GM12878 (cell line): ENCODE measurements around the gene APOBEC3H. TPM values are rescaled to one million over a fixed set of nuclear protein-coding genes. Genes with fewer than 3 reads are reported as not detected.
A peak's percentile ranks its signal among the peaks of the same experiment; 100 is the strongest.

Experiments
- ATAC-seq: fragments of 200-7000 bp; cut with Tn5 transposase; 3 replicates; pipeline ENCODE4 v1.9.1; 2020; ENCODE audit warnings: mild to moderate bottlenecking, moderate library complexity
- BruUV-seq: library from RNA; stranded (reverse); fragments of 400-500 nt; replicated peaks from 2 replicates; lab custom pipeline; 2021; lab: Mats Ljungman, UMichigan
- CTCF ChIA-PET: fragments of 300-600 bp; sonication (Branson Sonifier 250); formaldehyde crosslinking; extraction: SDS; loops from one replicate; lab custom pipeline; 2021; ENCODE audit warnings: inconsistent platforms; lab: Yijun Ruan, JAX
- POLR2A ChIA-PET: fragments of 350-600 bp; formaldehyde crosslinking; extraction: SDS; loops from one replicate; lab custom pipeline; 2021; ENCODE audit warnings: inconsistent platforms; lab: Charles Lee
- RAD21 ChIA-PET: fragments of 300-600 bp; sonication (Branson Sonifier 250); formaldehyde crosslinking; loops from one replicate; lab custom pipeline; 2023; ENCODE audit warnings: antibody characterized with exemption; ENCODE audit not compliant: unreplicated experiment; lab: Charles Lee
- SMC1A ChIA-PET: fragments of 300-600 bp; sonication (Branson Sonifier 250); formaldehyde crosslinking; loops from one replicate; lab custom pipeline; 2023; ENCODE audit not compliant: unreplicated experiment, uncharacterized antibody; lab: Charles Lee
- DNase-seq: peaks from one replicate; pipeline ENCODE4 v3.0.0-alpha.2; 2011; ENCODE audit warnings: low read depth, low spot score
- FAIRE-seq: peaks from 3 replicates; lab custom pipeline; 2011; peaks lifted over from hg19 to GRCh38; lab: Jason Lieb, UNC
- H2AFZ ChIP-seq: 2 replicates; pipeline ENCODE4 v1.6.0; 2011; ENCODE audit warnings: low read depth, low read length, control low read depth; ENCODE audit not compliant: control insufficient read depth
- H3K27ac ChIP-seq: 2 replicates; pipeline ENCODE4 v1.5.1; 2011; ENCODE audit warnings: control low read depth; ENCODE audit not compliant: control insufficient read depth, insufficient read depth
- H3K27me3 ChIP-seq, 2 experiments: replicated peaks in 1 of 2; 2 replicates each; pipeline versions ENCODE4 v1.6.0 to v1.6.1; 2011; ENCODE audit warnings: low read length in 1 of 2; ENCODE audit not compliant: control insufficient read depth in 2 of 2, insufficient read depth in 2 of 2
- H3K36me3 ChIP-seq, 2 experiments: 2 replicates each; pipeline ENCODE4 v1.5.1; 2011; ENCODE audit warnings: low read length in 1 of 2; ENCODE audit not compliant: control insufficient read depth in 2 of 2, insufficient read depth in 2 of 2
- H3K4me1 ChIP-seq: 2 replicates; pipeline ENCODE4 v1.6.1; 2011; ENCODE audit warnings: mild to moderate bottlenecking, low read length, moderate library complexity, mixed read lengths; ENCODE audit not compliant: control insufficient read depth, insufficient read depth
- H3K4me2 ChIP-seq: 2 replicates; pipeline ENCODE4 v1.6.0; 2011; ENCODE audit warnings: control low read depth; ENCODE audit not compliant: control insufficient read depth, insufficient read depth
- H3K4me3 ChIP-seq: fragments of 200-600 bp; sonication (generic); 2 replicates; pipeline ENCODE4 v1.5.1; 2016
- H3K79me2 ChIP-seq: 2 replicates; pipeline ENCODE4 v1.6.0; 2011; ENCODE audit warnings: low read length; ENCODE audit not compliant: control insufficient read depth, insufficient read depth
- H3K9ac ChIP-seq: 2 replicates; pipeline ENCODE4 v1.8.0; 2011; ENCODE audit warnings: low read length, control low read depth, mixed read lengths; ENCODE audit not compliant: control insufficient read depth, insufficient read depth
- H3K9me3 ChIP-seq: replicated peaks from 3 replicates; pipeline ENCODE4 v1.5.1; 2011; ENCODE audit warnings: mild to moderate bottlenecking, low read length; ENCODE audit not compliant: control insufficient read depth, insufficient read depth
- H4K20me1 ChIP-seq: 2 replicates; pipeline ENCODE4 v1.6.0; 2011; ENCODE audit not compliant: control insufficient read depth, insufficient read depth
- CEBPB ChIP-seq, 2 experiments: fragments of 150-350 bp in 1 of 2; IDR thresholded peaks; 2 replicates each; pipeline ENCODE4 v1.6.1; 2012 to 2014; ENCODE audit warnings: low read depth in 2 of 2, low read length in 2 of 2, borderline replicate concordance in 1 of 2, inconsistent platforms in 1 of 2
- FOS ChIP-seq: IDR thresholded peaks from 3 replicates; pipeline ENCODE4 v1.6.1; 2011; ENCODE audit warnings: borderline replicate concordance; ENCODE audit not compliant: insufficient read length; ENCODE audit errors: extremely low read depth
- JUND ChIP-seq: IDR thresholded peaks from 2 replicates; pipeline ENCODE4 v1.6.1; 2012; ENCODE audit warnings: low read depth, mild to moderate bottlenecking, low read length, improper control_type of control experiment, moderate library complexity
- KLF5 ChIP-seq: fragments of 450-650 bp; IDR thresholded peaks from 2 replicates; pipeline ENCODE4 v1.6.1; 2014; ENCODE audit warnings: mild to moderate bottlenecking; ENCODE audit not compliant: partially characterized antibody
- NBN ChIP-seq: fragments of 450-650 bp; IDR thresholded peaks from 2 replicates; pipeline ENCODE4 v1.6.1; 2016
- NFIC ChIP-seq: IDR thresholded peaks from 2 replicates; pipeline ENCODE4 v1.6.1; 2012; ENCODE audit warnings: low read depth, mild to moderate bottlenecking, inconsistent platforms, low read length, moderate library complexity
- NR2C2 ChIP-seq: IDR thresholded peaks from 2 replicates; pipeline ENCODE4 v1.6.1; 2011; ENCODE audit warnings: borderline replicate concordance, low read depth; ENCODE audit not compliant: control insufficient read depth, insufficient read length
- PAX8 ChIP-seq: fragments of 450-650 bp; IDR thresholded peaks from 2 replicates; pipeline ENCODE4 v1.6.1; 2017; ENCODE audit warnings: mild to moderate bottlenecking, moderate library complexity
- POLR2AphosphoS2 ChIP-seq: IDR thresholded peaks from 2 replicates; pipeline ENCODE4 v1.6.1; 2011; ENCODE audit warnings: low read depth, mild to moderate bottlenecking, low read length, improper control_type of control experiment, moderate library complexity
- RFX5 ChIP-seq: IDR thresholded peaks from 2 replicates; pipeline ENCODE4 v1.6.1; 2011; ENCODE audit warnings: low read depth, low read length, improper control_type of control experiment
- TAF1 ChIP-seq: IDR thresholded peaks from 2 replicates; pipeline ENCODE4 v1.6.1; 2011; ENCODE audit warnings: mild to moderate bottlenecking, low read depth, low read length, borderline replicate concordance
- TCF12 ChIP-seq: IDR thresholded peaks from 2 replicates; pipeline ENCODE4 v1.6.1; 2011; ENCODE audit warnings: low read depth, mild to moderate bottlenecking, low read length
- YY1 ChIP-seq: IDR thresholded peaks from 2 replicates; pipeline ENCODE4 v1.6.1; 2011; ENCODE audit warnings: low read depth, mild to moderate bottlenecking, low read length
- WGBS: methylation state at CpG from one replicate; pipeline ENCODE4 v1.1.6; 2016; ENCODE audit warnings: low lambda C conversion rate; ENCODE audit not compliant: insufficient replicate concordance, insufficient coverage; ENCODE audit errors: missing lambda C conversion rate; 5-methylcytosine and 5-hydroxymethylcytosine counted together
- in situ Hi-C: fragments of 300-500 bp; cut with MboI; formaldehyde crosslinking; loops from 9 replicates; pipeline ENCODE4 v1.14.3; 2018; ENCODE audit warnings: mixed read lengths
- intact Hi-C: fragments of 100-400 bp; cut with micrococcal nuclease; formaldehyde crosslinking; loops from one replicate; pipeline ENCODE4 v1.14.2; 2022; ENCODE audit not compliant: unreplicated experiment
- polyA plus RNA-seq, 11 experiments: library from polyadenylated mRNA; depleted of rRNA in 4 of 11; unstranded in 6 of 11; stranded (reverse) in 5 of 11; fragments of >200 nt; fragmentation: Nextera tagmentation in 4 of 11; fragmentation: Illumina TruSeq in 1 of 11; extraction: Ambion mirVana in 4 of 11; extraction: Trizol in 1 of 11; gene quantifications; 1 replicate in 1 of 11; 2 replicates in 10 of 11; pipeline versions ENCODE4 v1.2.1 to v1.2.3, GENCODE V29; 2011 to 2016; ENCODE audit warnings: inconsistent platforms in 2 of 11, missing spikeins in 2 of 11, low read depth in 1 of 11
- total RNA-seq, 4 experiments: library from RNA; depleted of rRNA in 3 of 4; stranded (reverse); fragments of >200 nt in 3 of 4; fragmentation: Illumina TruSeq in 1 of 4; extraction: Trizol in 1 of 4; gene quantifications; 2 replicates each; pipeline versions ENCODE4 v1.2.1 to v1.2.3, GENCODE V29; 2013 to 2021
- TF ChIP-seq, protein P1 (sequence below): fragments of 450-650 bp; IDR thresholded peaks from 2 replicates; pipeline ENCODE4 v1.6.1; 2016; ENCODE audit warnings: mild to moderate bottlenecking
- TF ChIP-seq, protein P2 (sequence below): fragments of 450-650 bp; IDR thresholded peaks from 2 replicates; pipeline ENCODE4 v1.6.1; 2014; ENCODE audit warnings: mild to moderate bottlenecking
- TF ChIP-seq, protein P3 (sequence below): fragments of 450-650 bp; IDR thresholded peaks from 2 replicates; pipeline ENCODE4 v1.6.1; 2016; ENCODE audit warnings: mild to moderate bottlenecking
- TF ChIP-seq, protein P4 (sequence below): fragments of 450-650 bp; IDR thresholded peaks from 2 replicates; pipeline ENCODE4 v1.6.1; 2017; ENCODE audit warnings: mild to moderate bottlenecking, moderate library complexity

Gene APOBEC3H
- total and polyA plus RNA-seq, 10 of the 15 experiments (the other 5 are each of a cell fraction or from before 2014, with no cell fraction given) = 7.5 to 23.0 (median 14.8) TPM

DNA sequence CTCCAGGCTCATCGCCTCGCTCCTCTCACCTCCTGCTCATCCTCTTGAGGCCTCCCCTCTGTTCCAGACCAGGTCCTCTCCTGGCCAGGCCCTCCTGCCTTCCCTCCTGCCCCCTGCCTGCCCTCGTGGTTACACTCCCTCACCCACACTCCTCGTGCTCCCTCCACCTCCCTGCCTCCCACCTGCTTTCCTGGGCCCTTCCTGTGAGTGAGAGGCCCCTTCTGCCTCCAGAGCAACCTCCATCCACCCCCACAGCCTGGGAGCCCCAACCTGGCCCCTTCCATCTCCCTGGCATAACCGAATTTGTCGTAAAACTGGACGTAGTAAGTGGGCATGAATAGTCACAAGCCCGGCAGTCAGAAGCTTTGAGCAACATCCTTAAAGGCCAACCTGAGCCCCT is 15.4 kb upstream of the APOBEC3H start:
- RAD21 ChIA-PET = interaction anchor here (1.1 to 7.0 kb wide), 3 partner anchors 17 to 34 kb away, joined by 3 to 57 read pairs (median 7); partner anchors contain the start of gene APOBEC3H
- in situ Hi-C loops (no loop called here), intact Hi-C loops (loop anchor here (2.0 kb wide), 1 partner anchor 17 kb away; no protein-coding TSS in a partner anchor)
- DNase-seq (no peak), FAIRE-seq (no peak), ATAC-seq (no peak)
- CTCF ChIA-PET = interaction anchor here (1.7 to 3.1 kb wide), 2 partner anchors 17 to 212 kb away, joined by 6 to 15 read pairs; no protein-coding TSS in a partner anchor
- SMC1A ChIA-PET = interaction anchor here (1.0 to 2.0 kb wide), 4 partner anchors 27 to 36 kb away, joined by 3 to 10 read pairs (median 5); no protein-coding TSS in a partner anchor
- no peaks in the 10 kb centered on the region for H3K9me3 ChIP-seq
- POLR2A ChIA-PET = interaction anchor here (0.6 to 4.8 kb wide), 4 partner anchors 8 to 331 kb away, joined by 3 to 44 read pairs (median 10); partner anchors contain the start of gene APOBEC3H
- no peaks in the 10 kb centered on the region for H3K27me3 ChIP-seq
- no peak overlapping the region for H3K4me3 ChIP-seq
- no peak overlapping the region for H3K9ac ChIP-seq
- H3K36me3 ChIP-seq = peaks cover 1 to 6% of the 10 kb centered on the region in 2 experiments; a peak in 2 of 4 replicates
- H3K79me2 ChIP-seq = peaks cover 34% of the 10 kb centered on the region
- peak overlapping the region; percentile 75; the same call in 1 of the 2 replicates for H3K4me2 ChIP-seq
- no peaks in the 10 kb centered on the region for H4K20me1 ChIP-seq
- no peak overlapping the region for H2AFZ ChIP-seq
- no peak for TF ChIP-seq PAX8
- no peak for TF ChIP-seq CEBPB (IDR thresholded peaks at IDR 0.05; ENCODE audit: borderline replicate concordance in 1 of 2, low read depth in 2 of 2, low read length in 2 of 2)
- TF ChIP-seq NBN = no peak
- TF ChIP-seq, protein P1, sequence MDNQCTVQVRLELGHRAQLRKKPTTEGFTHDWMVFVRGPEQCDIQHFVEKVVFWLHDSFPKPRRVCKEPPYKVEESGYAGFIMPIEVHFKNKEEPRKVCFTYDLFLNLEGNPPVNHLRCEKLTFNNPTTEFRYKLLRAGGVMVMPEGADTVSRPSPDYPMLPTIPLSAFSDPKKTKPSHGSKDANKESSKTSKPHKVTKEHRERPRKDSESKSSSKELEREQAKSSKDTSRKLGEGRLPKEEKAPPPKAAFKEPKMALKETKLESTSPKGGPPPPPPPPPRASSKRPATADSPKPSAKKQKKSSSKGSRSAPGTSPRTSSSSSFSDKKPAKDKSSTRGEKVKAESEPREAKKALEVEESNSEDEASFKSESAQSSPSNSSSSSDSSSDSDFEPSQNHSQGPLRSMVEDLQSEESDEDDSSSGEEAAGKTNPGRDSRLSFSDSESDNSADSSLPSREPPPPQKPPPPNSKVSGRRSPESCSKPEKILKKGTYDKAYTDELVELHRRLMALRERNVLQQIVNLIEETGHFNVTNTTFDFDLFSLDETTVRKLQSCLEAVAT = no peak
- TF ChIP-seq YY1 = no peak
- TF ChIP-seq, protein P2, sequence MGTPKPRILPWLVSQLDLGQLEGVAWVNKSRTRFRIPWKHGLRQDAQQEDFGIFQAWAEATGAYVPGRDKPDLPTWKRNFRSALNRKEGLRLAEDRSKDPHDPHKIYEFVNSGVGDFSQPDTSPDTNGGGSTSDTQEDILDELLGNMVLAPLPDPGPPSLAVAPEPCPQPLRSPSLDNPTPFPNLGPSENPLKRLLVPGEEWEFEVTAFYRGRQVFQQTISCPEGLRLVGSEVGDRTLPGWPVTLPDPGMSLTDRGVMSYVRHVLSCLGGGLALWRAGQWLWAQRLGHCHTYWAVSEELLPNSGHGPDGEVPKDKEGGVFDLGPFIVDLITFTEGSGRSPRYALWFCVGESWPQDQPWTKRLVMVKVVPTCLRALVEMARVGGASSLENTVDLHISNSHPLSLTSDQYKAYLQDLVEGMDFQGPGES = no peak
- TF ChIP-seq KLF5 = no peak
- no peak for TF ChIP-seq POLR2AphosphoS2
- TF ChIP-seq RFX5 = no peak
- no peak for TF ChIP-seq JUND
- TF ChIP-seq NFIC = no peak
- TF ChIP-seq TAF1 = no peak
- no peak for TF ChIP-seq NR2C2
- TF ChIP-seq, protein P3, sequence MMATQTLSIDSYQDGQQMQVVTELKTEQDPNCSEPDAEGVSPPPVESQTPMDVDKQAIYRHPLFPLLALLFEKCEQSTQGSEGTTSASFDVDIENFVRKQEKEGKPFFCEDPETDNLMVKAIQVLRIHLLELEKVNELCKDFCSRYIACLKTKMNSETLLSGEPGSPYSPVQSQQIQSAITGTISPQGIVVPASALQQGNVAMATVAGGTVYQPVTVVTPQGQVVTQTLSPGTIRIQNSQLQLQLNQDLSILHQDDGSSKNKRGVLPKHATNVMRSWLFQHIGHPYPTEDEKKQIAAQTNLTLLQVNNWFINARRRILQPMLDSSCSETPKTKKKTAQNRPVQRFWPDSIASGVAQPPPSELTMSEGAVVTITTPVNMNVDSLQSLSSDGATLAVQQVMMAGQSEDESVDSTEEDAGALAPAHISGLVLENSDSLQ = no peak
- TF ChIP-seq, protein P4, sequence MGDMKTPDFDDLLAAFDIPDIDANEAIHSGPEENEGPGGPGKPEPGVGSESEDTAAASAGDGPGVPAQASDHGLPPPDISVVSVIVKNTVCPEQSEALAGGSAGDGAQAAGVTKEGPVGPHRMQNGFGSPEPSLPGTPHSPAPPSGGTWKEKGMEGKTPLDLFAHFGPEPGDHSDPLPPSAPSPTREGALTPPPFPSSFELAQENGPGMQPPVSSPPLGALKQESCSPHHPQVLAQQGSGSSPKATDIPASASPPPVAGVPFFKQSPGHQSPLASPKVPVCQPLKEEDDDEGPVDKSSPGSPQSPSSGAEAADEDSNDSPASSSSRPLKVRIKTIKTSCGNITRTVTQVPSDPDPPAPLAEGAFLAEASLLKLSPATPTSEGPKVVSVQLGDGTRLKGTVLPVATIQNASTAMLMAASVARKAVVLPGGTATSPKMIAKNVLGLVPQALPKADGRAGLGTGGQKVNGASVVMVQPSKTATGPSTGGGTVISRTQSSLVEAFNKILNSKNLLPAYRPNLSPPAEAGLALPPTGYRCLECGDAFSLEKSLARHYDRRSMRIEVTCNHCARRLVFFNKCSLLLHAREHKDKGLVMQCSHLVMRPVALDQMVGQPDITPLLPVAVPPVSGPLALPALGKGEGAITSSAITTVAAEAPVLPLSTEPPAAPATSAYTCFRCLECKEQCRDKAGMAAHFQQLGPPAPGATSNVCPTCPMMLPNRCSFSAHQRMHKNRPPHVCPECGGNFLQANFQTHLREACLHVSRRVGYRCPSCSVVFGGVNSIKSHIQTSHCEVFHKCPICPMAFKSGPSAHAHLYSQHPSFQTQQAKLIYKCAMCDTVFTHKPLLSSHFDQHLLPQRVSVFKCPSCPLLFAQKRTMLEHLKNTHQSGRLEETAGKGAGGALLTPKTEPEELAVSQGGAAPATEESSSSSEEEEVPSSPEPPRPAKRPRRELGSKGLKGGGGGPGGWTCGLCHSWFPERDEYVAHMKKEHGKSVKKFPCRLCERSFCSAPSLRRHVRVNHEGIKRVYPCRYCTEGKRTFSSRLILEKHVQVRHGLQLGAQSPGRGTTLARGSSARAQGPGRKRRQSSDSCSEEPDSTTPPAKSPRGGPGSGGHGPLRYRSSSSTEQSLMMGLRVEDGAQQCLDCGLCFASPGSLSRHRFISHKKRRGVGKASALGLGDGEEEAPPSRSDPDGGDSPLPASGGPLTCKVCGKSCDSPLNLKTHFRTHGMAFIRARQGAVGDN = no peak
- no peak for TF ChIP-seq FOS
- TF ChIP-seq TCF12 = no peak
- H3K4me1 ChIP-seq = peaks cover 25% of the 10 kb centered on the region
- 93% methylated on average over 6 of the region's 8 CpGs for WGBS
- BruUV-seq = no TSS peak
- H3K27ac ChIP-seq = peak overlapping the region; percentile 52
